Measurements from ENCODE around the gene SRGAP1.
"Not testable (repeated sequence)": the region's sequence is repeated elsewhere in the genome, so short reads cannot be mapped to it uniquely, and the experiment has no call there.

The SRGAP1 gene

GRCh38 chr12:64019101-64019500 lies 174.6 kb downstream of the SRGAP1 start:
- DNase-seq: no peak

DNA sequence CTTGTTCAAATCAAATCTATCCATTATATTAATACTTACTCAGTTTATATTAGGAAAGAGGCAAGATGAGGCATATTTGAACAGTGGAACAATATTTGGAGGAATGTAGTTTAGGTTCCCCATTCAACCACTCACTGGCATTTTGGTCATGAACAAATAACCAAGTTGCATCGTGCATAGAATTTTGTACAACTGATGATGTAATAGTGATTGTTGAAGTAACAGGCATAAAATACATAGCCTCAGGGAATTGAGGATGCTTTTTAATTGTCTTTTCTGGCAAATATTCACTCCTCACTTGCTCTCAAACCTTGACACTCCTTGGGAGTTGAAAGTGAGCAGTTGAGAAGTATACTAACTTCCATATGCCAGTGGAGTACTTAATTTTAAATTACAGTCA lies 175.2 kb downstream of the SRGAP1 start:
- no peak for DNase-seq

- DNase-seq: no peak
Measured at GRCh38 chr12:64025174-64025958, 180.9 kb downstream of the SRGAP1 start.

DNA sequence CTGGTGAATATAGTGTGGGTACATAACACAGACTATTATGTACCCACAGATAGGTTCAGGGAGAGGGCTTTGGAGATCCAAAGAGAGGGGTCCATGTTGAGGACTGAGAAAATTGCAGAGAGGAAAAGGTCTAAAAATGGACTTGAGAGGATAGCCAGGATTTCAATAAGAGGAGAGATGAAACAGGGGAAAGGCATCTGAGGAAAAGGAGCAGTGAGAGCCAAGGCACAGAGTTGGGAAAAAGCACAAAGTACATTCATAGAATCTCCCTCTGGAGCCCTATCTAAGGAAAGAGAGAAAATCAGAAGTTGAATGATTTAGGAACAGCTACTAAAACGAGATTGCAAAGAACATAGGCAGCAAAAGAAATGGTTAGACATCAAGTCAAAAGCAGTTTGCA lies 182.8 kb downstream of the SRGAP1 start:
- DNase-seq: no peak

DNA sequence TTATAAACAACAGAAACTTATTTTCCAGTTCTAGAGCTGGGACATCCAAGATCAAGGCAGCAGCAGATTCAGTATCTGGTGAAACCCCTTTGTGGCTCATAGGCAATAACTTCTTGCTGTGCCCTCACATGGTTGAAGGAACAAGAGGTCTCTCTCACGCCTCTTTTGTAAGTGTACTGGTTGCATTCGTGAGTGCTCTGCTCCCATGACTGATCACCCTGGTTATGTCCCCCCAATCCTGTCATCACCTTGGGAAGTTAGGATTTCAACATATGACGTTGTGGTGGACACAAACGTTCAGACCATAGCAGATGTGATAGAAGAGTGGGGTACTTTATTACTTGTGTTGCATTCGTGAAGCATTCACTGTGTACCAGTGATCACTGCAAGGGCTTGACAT lies 184.0 kb downstream of the SRGAP1 start:
- DNase-seq: no peak

- no peak for DNase-seq
Measured at GRCh38 chr12:64029013-64029857, 184.7 kb downstream of the SRGAP1 start.

DNA sequence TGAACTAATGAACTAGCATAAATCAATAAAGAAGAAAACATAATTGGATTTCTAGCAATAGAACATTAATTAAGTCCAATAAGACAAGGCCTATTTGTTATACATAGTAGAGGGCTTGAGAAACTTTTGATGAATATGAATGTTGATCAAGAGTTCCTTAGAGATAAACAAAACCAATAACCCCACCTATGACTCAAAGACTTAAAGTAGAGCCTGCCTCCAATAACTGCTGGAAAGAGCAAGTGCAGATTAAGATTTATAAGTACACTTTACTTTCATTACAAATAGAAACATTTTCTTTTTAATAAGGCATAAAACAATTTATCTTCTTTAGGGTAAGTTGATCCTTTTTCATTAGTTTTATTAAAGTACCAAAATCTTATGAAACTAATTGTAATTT lies 185.7 kb downstream of the SRGAP1 start:
- no peak for DNase-seq

GRCh38 chr12:64034056-64034455 lies 189.6 kb downstream of the SRGAP1 start:
- not testable (repeated sequence) for DNase-seq

DNA sequence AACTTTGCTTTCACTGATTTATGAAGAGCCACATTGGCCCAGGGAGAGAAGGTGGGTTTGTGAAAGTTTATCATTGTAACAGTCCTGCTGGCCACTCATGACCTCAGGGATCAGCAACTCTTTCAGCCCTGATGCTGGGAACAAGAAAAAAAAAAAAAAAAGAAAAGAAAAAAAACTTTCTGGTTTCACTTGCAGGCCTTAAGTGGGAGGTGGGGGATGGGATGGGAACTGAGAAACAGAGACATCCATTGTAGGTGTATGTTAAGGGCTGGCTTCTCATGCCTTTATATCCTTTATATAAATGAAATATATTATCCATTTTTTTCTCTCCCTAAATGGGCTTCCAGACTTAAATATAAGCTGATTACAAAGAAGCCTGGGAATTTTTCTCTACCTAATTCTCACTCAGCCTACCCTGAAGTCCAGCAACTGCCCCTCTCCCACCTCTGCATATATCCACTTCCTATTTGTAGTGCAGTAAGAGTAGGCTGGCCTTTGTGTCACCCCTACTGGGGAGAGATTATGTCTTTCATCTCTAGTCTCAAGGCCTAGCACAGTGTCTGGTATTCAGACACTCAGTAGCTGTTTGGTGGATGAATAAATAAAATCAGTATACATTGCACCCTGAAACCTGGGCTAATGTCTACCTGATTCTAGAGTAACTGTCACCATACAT lies 190.5 kb downstream of the SRGAP1 start:
- no peak for DNase-seq

DNA sequence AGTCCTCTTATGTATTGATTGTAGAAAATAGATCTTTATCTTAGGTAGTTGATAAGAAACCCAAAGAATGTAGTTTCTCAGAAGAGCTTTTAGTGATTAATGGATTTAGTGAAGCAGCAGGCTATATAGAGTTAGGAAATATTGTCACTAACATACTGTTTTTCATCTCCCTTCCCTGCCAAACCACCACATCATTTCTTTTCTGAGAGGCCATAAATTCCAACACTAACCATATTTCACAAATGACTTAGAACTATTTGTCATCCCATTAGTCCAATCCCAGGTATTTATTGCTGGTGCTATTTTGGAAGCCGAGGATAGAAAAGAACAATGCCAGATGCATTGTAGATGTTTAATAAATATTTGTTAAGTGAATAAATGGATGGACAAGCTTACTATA lies 191.9 kb downstream of the SRGAP1 start:
- DNase-seq: no peak

DNA sequence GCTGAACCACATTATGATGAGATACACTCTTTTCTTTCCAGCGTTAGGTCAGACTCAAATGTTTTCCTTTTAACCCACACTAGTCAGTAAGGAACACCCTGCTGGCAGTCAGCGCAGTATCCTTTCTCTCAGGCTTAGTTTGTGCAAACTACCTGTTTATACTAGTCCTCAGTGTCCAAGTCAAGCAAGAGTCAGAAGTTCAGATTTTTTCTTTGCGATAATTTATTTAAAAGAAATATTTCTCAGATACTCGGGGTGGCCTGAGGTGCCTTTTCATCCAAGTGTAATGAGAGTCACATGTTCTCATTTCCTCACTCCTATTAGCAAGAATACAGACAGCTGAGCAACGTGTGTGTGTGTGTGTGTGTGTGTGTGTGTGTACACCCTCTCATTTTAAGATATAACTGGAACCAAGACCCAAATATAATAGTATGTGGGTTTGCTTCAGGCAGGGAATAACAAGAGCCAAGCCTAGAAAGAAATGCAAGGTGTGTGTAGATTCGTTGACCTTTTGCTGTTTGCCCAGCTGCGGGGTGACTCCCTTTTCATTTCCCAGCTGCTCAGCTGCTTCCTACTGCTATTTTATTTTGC lies 194.9 kb downstream of the SRGAP1 start:
- no peak for DNase-seq

- no peak for DNase-seq
Measured at GRCh38 chr12:64042911-64043310, 198.4 kb downstream of the SRGAP1 start.

DNA sequence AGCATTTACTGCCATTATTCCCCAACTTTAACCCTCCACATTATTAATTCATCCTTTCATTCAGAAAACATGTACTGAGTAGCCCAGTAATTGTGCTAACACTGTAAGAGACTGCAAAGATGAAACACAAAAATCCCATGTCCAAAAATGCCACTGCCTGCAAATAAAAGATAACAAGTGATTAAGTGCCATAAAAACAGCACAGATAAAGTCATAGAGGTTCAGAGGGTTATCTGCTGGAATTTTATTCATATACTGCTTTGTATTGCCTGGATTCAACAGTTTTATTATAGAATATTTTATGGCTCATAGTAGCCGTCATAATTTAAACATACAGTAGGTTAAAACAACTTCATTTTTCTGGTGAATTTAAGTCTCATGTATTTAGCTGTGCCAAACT lies 199.7 kb downstream of the SRGAP1 start:
- no peak for DNase-seq

- DNase-seq: no peak
Measured at GRCh38 chr12:64051057-64051456, 206.6 kb downstream of the SRGAP1 start.

- DNase-seq: no peak
Measured at GRCh38 chr12:64053117-64053516, 208.6 kb downstream of the SRGAP1 start.

DNA sequence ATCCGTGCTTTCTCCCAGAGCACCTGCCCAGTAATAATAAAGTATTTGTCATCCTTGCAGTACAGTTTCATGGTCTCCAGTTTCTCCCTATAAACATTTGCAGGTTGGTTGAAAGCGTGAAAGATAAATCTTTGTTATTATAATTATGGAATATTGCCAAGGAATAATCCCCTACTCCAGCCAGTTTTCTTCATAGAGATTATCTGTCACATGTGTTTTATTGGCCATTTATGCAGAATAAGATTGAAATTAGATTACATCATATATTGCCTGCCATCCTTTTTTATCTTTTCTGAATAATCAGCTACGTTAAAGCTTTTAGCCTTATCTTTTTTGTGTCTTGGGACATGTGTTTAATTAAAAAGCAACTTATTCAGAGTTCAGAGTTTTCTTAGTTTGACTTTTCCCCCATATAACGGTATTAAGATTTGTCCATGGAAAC lies 209.6 kb downstream of the SRGAP1 start:
- DNase-seq: no peak

GRCh38 chr12:64056741-64057140 lies 212.2 kb downstream of the SRGAP1 start:
- DNase-seq: no peak

DNA sequence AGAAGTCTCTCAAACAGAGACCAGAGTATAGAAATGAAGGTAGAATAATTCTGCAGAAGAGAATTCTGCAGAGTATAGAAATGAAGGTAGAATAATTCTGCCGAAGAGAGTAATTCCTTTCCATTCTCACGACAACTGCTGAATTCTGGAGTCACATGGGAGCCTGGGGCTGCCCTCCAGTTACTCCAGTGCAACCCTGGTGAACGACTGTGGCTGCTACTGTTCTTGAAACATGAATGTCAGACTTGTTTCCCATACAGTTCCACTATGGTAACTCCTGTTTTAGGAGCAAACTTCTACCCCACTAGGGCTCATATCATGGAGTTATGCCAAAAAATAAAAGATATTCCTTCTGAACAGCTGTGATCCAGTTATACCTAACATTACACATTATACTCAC lies 213.2 kb downstream of the SRGAP1 start:
- no peak for DNase-seq

DNA sequence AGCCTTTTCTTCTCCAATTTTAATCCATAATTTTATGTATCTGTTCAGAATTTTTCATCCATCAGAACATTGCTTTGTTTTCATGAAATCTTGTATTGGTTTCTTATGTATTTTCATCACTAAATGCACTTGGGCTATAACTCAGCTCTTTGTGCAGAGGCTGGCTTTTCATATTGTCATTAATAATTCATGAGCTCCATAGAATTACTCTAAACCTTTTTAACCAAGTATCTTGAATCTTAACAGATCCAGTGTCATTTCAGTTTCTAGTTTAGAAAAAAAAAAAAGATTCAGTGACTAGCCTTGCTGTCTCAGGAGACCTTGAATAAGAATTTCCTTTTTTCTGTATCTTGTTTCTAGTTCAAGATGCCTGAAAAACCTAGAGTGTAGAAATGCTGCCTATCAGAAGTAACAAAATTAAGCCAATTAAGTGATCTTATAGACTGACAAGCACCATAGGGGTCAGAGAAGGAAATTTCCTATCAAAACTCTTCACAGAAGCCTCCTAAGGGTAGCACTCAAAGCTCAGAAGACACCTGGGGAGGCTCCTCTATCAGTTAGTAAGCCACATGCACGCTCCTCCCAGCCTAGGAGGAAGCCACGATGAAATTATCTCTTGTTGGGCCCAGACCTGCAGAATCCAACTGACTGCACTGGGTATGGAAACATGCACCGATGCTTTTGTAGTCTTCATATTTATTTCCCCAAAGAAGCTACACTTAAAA lies 214.2 kb downstream of the SRGAP1 start:
- DNase-seq: no peak

DNA sequence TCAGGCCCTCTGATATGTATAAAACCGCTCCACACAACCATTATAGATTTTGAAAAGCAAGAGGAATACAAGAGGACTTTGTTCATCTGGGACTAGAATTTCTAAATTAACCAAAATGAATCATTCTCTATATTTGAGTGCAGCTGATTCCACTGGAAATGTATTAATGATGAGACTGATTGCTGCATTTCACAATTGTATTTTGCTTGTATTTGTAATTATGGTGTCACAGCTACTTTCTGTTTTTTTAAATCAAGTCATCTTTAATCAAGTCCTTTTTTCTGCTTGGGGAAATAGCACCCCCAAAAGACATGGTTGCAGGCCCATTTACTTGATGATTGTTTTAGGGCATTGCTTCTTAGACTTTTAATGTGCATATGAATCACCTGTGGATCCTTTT lies 215.2 kb downstream of the SRGAP1 start:
- no peak for DNase-seq

DNA sequence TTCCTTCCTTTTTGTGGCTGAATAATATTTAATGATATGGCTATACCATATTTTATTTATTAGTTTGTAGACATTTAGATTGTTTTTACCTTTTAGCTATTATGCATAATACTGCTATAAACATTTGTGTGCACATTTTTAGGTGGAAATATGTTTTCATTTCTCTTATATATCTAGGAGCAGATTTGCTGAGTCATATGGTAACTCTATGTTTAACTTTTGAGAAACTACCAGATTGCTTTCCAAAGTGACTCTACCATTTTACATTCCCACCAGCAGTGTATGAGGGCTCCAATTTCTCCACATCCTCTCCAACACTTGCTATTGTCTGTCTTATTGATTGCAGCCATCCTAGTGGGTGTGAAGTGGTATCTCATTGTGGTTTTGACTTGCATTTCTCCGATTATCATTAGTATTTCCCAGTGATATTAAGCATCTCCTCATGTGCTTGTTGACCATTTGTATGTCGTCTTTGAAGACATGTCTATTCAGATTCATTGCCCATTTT lies 217.4 kb downstream of the SRGAP1 start:
- DNase-seq: no peak

DNA sequence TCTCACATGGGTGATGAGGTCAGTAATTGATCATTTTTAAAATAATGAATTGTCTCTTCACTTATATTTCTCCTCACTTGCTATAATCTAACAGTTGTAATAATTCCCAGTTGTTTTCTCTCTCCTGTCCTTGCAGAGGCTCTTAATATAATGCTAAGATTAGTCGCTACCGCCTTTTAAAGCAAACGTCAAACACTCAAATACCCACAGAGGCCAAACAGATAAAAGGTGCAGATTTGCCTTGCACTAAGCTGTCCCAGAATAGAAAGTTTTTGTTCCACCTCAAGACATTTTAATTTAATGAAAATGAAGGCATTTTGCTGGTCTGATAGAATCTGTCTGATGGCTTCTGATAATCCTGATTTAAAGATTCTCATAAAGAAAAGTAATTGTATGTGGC lies 218.6 kb downstream of the SRGAP1 start:
- no peak for DNase-seq
